NK-92 (cell line): ENCODE results near the gene WRAP73.

Experiments
- DNase-seq: peaks from one replicate; lab custom pipeline; 2025; ENCODE audit not compliant: unreplicated experiment; lab: John Stamatoyannopoulos, UW

The WRAP73 gene

DNA sequence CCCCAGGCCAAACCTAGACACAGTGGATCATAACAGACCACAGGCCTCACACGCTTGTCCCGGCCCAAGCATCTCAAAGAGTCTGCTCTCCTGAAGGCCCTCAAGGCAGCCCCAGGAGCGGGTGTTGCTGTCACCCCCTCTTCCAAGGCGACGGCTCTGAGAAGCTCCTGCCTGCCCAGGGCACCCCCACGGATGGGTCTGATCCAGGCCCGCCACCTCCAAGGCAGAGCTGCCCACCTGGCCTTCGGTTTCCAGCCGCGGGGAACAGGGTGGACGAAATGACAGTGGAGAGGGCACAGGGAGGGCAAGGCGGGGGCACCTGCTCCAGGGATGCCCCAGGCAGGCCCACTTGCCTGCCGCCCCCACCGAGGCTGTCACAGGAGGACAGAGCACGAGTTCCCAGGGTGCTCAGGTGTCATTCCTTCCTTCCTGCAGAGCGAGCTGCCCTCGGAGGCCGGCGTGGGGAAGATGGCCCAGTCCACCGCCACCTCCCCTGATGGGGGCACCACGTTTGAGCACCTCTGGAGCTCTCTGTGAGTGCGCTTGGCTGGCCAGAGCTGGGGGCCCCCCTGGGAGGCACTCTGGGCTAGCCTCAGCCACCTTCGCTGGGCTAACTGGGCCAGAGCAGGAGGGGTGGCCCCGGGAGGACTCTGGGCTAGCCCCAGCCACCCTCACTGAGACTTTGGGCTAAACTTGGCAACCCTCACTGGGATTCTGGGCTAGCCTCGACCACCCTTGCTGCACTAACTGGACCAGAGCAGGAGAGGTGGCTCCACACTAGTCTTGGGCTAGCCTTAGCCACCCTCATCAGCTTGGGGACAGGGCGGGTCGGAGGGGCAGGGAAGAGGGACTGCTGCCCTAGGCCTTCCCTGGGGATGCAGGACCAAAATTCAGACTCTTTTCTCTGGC is 32.2 kb upstream of the WRAP73 start:
- DNase-seq: no peak

DNA sequence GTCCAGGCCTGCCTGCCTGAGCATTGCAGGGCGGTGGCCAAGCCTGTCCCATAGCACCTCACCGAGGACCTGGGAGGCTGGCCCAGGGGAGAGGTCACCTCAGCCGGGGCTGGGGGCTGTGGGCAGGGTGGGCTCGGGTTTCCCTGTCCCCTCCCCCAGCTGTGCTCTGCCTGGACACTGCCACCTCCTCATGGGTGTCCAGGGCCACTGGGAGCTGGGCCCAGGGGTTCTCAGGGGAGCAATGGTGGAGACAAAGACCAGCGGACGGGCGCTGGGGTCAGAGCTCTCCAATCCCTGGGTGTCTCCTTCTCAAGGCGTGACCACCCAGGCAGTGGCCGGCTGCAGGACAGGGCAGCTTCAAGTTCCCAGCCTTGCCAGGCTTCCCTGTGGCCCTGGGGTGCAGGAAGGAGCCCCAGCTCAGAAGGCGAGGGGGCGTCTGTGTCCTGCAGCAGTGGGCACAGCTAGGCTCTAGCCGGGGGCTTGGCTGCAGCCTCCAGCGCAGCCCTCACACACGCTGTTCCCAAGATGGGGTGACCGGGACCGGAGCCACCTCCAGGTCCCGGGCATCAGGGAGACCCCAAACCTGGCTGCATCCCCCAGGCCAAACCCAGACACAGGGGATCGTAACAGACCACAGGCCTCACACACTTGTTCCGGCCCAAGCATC is 31.5 kb upstream of the WRAP73 start:
- DNase-seq: no peak

GRCh38 chr1:3680488-3681230 is 30.8 kb upstream of the WRAP73 start:
- no peak for DNase-seq

DNA sequence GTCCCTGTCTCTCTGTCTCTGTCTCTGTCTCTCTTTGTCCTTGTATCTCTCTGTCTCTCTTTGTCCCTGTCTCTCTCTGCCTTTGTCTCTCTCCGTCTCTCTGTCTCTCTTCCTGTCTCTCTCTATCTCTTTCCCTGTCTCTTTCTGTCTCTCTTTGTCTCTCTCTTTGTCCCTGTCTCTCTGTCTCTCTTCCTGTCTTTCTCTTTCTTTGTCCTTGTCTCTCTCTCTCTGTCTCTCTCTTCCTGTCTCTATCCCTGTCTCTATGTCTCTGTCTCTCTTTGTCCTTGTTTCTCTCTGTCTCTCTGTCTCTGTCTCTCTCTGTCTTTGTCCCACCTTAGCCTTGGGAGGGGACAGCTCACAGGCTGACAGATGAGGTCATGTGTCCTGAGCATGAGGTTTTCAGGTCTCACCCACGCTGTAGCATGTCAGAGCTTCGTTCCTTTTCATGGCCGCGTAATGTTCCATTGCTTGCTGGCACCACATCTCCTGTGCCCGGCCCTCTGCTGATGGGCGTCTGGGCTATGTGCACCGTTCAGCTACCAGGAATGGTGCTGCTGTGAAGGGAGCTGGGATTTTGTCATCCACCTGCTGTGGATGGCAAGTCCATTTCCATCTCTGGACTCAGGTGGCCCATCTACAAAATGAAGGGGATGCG is 30.0 kb upstream of the WRAP73 start:
- DNase-seq: no peak

- DNase-seq: no peak
Observed at GRCh38 chr1:3679098-3679555, 29.2 kb upstream of the WRAP73 start.

DNA sequence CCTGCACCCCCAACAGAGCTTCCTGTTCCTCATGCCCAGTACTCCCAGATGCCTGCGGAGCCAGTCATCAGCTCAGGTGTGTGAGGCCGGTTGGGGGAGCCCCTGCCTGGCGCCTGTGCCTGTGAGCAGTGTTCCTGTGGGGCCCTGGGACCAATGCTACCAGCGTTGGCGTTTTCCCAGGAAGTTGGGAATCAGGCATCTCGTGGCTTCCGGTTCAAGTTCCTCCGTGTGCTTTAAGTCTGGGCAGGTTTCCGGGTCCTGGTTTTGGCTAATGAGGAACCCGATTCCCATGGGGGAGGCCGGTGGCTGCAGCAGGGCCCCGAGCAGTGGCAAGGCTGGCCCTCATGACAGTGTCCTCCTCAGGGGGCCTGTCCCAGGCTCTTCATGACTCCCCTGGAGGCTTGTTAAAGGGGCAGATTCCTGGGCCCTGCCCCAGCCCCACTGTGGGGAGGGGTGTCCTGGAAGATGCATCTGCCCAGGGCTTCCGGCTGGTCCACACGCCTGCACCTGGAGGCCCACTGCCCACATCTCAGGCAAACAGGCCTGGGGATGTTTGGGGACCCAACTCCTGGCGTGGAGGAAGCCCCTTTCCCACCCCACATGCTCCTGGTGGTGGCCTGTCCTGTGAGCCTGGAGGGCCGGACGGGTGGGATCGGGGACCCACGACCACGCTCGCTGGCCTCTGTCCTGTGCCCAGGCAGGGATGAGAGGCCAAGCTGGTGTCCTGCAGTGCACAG is 28.6 kb upstream of the WRAP73 start:
- DNase-seq: no peak

DNA sequence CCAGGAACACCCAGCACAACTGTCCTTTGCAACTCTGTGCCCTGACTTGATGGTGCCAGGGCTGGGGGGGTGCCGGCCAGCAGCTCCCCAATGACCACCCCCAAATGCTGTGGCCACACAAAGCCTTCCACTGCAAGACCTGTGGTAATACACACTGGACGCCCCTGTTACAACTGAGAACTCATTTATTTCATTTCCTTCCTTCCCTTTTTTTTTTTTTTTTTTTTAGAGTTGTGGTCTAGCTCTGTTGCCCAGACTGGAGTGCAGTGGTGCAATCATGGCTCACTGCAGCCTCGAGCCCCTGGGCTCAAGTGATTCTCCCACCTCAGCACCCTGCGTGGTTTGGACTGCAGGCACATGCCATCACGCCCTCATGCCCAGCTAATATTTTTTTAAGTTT is 27.6 kb upstream of the WRAP73 start:
- DNase-seq: no peak

- DNase-seq: no peak
Observed at GRCh38 chr1:3676581-3677470, 26.9 kb upstream of the WRAP73 start.

DNA sequence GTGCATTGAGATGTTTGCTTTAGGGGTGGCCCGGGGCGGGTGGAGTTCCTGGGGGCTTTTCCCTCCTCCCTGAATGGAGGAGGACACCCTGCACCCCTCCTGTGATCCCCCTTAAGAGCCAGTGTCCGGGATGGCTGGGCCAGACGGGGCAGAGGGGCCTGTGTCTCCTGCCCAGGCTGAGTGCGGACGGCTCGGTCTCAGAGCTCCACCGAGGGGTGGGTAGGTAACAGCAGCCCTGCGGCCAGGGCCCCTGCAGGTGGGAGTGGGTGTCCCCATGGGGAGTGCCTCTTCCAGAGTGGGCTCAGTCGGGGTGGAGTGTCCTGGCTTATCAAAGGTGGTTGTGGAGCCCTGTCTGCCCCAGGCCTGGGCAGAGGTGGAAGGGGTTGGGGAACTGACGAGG is 25.5 kb upstream of the WRAP73 start:
- no peak for DNase-seq

DNA sequence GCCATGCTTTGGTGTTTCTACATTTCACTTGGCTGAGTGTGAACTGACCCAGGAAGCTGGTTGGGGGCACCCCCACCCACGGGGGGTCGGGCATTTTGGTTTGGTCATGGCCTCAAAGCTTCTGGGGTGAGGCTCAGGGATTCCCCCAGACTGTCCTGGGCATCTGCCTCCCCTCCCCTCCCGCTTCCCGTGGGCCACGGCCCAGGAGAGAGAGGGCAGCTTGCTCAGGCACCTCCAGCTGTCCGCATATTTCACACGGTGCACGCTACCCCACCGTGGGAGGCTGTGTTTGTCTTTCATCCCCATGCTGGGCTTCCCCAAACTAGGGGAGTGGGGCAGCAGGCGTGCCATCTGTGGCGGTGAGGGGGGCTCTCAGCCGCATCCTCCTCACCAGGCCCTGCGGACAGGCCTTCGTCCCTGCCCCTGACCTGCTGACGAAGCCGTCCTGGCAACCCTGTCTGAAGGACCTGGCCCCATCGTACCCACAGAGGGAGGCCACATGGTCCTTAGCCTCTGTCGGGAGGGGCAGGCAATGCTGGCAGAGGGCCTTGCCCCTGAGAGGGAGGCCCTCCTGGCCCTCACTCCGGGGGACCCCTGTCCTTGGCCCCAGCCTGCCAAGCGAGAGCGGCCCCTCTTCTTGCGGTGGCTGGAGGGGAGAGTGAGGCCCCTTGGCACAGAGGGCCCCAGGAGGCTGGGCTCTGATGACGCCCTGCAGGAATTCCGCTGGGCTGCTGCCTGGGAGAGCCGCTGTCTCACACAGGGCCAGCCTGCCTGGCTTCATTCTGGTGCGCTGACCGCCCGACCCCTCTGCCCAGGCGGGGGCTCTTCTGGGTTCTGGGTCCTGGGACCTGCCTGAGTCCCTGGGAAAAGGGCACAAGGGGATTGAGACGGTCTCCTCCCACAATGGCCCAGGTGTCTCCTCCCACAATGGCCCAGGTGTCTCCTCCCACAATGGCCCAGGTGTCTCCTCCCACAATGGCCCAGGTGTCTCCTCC is 24.5 kb upstream of the WRAP73 start:
- no peak for DNase-seq

DNA sequence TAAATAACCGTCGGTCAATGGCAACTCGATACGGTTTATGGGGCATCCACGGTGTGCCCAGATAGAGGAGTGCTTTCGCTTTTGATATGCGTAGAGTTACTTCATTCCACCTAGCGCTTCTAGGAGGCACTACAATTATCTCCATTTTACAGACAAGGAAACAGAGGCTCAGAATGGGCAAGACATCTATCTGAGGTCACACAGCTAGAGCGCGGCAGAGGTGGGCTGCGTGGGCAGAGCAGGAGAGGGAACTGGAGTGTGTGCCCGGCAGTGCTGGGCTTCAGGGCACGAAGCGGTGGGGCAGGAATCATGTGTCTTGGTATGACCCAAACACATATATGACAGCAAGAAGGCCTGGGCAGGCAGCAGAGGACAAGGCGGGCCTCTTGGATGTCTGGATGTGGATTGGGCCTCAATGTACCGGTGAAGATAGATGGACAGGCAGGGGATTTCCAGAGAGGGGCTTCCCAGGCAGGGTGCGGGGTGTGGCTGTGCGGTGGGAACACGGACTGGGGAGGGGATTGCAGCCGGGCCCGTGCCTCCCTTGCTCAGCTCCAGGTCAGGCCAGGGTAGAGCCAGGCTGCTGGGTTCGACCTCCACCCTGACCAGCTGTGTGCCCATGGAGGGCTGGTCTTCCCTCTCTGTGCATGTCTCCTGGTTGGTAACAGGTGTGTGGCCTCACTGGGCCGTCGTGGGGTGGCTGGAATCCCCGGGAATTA is 23.6 kb upstream of the WRAP73 start:
- no peak for DNase-seq

GRCh38 chr1:3672971-3673361 is 23.1 kb upstream of the WRAP73 start:
- DNase-seq: no peak

DNA sequence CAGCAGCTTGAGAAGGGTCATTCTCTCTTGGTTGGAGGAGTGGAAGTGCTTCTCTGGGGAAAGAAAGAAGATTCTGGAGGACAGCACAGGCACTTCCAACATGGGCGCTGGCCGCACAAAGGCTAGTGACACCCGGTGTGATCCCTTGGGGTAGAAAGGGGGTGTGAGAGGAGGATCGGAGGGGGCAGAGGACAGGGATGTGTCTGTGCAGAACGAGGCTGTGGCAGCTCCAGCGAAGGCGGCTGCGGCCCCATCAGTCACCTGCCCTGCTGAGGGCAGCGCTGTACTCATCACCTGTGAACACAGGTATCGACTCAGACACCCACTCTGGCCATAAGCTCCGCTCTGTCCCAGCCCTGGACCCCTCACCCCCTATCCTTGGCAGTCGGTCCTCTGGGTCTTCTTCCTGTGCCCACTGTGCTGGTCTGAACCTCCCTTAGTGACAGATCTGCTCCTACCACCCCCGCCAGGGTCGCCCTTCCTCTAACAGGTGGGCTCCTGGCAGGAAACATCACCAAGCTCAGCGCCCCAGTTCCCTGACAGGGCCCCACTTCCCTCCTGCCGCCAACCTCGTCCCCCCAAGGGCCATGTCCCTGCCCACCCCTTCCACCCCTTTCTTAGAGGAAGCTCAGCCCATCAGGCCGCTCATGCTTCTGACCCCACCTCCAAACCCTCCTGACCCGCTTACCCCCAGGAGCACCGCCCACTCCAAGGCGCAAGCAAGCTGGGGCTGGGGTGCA is 22.5 kb upstream of the WRAP73 start:
- DNase-seq: no peak

DNA sequence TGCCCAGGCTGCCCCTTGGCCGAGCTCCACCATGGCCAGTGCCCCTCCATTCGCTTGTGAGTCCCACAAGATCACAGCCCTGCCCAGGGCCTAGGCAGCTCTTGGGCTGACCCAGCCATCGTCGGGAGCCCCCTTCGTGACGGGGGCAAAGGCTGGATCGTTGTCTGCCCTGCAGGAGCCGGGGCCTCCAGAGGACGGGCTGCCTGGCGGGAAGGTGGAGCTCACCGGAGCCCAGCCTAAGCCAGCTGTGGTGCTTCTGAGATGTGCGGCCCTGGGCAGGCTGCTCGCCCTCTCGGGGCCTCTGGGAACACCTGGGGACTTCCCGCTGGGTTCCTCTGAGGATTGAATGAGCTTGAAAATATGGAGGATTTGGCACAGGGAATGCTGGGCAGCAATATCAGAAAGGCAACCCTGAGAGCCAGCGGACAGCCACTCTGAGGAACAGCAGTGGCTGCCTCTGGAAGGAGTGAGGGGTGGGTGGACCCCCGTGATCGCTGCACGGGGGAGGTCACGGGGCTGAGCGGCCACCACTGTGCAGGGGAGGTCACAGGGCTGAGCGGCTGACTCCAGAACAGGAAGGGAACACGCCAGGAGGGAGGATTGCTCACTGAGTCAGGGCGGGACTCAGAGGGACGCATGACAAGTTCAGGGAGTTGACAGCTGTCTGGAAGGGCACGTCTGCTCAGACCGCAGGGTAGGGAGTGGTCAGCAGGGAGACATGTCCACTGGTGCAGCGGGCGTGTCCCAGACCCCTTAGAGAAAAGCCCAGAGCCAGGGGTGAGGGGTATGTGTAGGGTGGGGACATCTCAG is 21.7 kb upstream of the WRAP73 start:
- no peak for DNase-seq

GRCh38 chr1:3670823-3671265 is 20.9 kb upstream of the WRAP73 start:
- no peak for DNase-seq

DNA sequence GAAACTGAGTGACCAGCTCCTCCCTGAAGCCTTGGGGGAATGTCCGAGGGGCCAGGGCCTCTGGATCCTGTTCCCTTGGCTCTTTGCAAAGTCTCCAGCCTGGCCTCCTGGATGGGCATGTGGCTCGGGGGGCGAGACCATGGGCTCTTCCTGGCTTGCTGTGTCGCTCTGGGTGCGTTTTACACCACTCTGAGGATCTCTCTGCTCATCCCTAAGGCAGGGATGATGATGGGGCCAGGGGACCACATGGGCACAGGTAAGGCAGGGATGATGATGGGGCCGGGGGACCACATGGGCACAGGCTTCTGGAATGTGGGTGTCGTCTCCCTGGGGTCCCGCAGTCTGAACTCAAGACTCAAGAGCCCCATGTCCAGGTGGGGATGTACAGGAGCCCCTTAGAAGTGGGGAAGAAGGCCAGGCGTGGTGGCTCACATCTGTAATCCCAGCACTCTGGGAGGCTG is 20.1 kb upstream of the WRAP73 start:
- DNase-seq: no peak
